Measurements from ENCODE around the gene POFUT2.

Gene POFUT2

DNA sequence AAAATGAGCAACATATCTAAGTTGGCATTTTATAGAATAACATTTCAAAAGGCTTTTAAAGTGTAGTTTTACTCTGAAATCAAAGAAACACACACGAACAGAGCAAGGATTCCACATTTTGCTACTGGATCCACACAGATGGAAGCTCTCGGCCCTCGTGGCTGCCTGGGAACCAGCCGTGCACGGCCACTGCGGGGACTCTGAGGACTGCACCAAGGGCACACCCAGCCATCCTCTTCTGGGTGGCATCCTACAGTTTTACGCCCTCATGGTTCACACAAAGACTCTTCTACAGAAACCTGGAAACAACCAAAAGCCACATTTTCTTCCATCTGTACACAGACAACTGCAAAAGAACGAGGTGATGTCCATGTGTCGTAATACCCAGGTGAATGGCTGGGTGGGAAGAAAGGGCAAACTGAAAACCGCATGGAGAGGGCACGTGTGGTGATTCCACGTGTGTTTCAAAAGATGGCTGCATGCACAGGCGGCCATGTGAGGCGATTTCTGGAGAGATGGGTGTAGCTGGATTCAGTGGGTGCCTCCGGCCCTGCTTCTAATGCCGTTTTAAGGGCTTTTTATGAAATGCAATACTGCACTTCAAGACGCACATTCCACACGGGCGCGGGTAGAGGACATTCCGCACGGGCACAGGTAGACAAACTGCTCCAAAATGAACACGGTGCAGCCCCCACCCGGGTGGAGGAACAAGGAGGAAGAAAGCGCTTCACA lies 8.1 kb downstream of the POFUT2 start:
- H3K27ac ChIP-seq (ENCODE audit: low read depth, low read length, poor library complexity, severe bottlenecking): no peak overlapping the region
- H2AFZ ChIP-seq (ENCODE audit: low read length): no peak overlapping the region
- H3K36me3 ChIP-seq (ENCODE audit: insufficient read depth, low read length): peaks cover 33% of the 10 kb centered on the region
- no peaks in the 10 kb centered on the region for H4K20me1 ChIP-seq (ENCODE audit: insufficient read depth, low read length)
- no peaks in the 10 kb centered on the region for H3K79me2 ChIP-seq (ENCODE audit: insufficient read depth, low read length)
- H3K9ac ChIP-seq (ENCODE audit: low read length): no peak overlapping the region
- no peaks in the 10 kb centered on the region for H3F3A ChIP-seq (ENCODE audit: insufficient read depth, low read length)
- H3K27me3 ChIP-seq (ENCODE audit: insufficient read depth, low read length): no peaks in the 10 kb centered on the region
- H3K9me2 ChIP-seq (ENCODE audit: low read depth, low read length): no peaks in the 10 kb centered on the region
- H3K4me2 ChIP-seq (ENCODE audit: low read length): no peak overlapping the region
- H3K4me3 ChIP-seq (ENCODE audit: low read depth, low read length, poor library complexity, severe bottlenecking): no peak overlapping the region
- H3K9me3 ChIP-seq (ENCODE audit: low read length): 0 out of 2 replicates have a peak, but pooled peaks cover 3% of the 10 kb centered on the region
- H3K4me1 ChIP-seq (ENCODE audit: insufficient read depth, low read length, severe bottlenecking): no peaks in the 10 kb centered on the region
- no peak for TF ChIP-seq EZH2 (IDR thresholded peaks at IDR 0.05; ENCODE audit: borderline replicate concordance, low read length)
- TF ChIP-seq, protein P1, sequence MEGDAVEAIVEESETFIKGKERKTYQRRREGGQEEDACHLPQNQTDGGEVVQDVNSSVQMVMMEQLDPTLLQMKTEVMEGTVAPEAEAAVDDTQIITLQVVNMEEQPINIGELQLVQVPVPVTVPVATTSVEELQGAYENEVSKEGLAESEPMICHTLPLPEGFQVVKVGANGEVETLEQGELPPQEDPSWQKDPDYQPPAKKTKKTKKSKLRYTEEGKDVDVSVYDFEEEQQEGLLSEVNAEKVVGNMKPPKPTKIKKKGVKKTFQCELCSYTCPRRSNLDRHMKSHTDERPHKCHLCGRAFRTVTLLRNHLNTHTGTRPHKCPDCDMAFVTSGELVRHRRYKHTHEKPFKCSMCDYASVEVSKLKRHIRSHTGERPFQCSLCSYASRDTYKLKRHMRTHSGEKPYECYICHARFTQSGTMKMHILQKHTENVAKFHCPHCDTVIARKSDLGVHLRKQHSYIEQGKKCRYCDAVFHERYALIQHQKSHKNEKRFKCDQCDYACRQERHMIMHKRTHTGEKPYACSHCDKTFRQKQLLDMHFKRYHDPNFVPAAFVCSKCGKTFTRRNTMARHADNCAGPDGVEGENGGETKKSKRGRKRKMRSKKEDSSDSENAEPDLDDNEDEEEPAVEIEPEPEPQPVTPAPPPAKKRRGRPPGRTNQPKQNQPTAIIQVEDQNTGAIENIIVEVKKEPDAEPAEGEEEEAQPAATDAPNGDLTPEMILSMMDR (IDR thresholded peaks at IDR 0.05; ENCODE audit: low read length): no peak

DNA sequence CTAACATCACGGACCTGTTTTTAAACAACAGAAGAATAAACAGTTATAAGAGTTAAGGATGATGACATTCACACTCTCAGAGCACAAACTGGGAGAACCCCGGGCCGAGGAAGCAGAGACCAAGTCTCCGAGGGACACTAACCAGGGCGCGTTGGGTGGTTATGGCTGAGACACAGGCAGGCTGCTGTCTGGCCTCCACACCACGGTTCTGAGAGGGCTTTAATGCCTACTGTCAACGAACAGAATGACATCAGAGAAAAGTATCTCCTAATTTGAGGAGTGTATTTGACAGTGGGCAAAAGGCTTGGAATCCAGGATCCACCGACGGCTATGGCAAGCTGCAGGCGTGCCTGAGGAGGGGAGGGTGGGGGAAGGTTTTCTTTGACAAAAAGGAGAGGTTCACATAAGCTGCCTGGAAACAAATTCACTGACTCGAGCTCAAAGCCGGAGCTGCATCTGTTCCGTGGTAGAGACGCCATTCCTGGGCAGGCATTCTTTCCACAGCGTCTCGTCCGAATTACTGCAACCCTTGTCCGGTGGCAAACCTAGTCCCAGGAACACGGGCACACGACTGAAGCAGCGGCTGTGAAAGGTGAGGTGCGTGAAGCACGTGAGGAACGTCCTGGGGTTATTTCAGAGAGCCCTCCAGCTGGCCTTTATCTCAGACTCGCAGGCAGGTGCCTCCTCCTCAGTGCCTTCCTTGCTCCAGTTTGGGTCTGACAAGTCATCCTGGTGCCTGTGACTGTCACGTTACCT lies 9.4 kb downstream of the POFUT2 start:
- no peak overlapping the region for H3K4me3 ChIP-seq (ENCODE audit: low read depth, low read length, poor library complexity, severe bottlenecking)
- H4K20me1 ChIP-seq (ENCODE audit: insufficient read depth, low read length): no peaks in the 10 kb centered on the region
- no peaks in the 10 kb centered on the region for H3K4me1 ChIP-seq (ENCODE audit: insufficient read depth, low read length, severe bottlenecking)
- no peak overlapping the region for H3K9ac ChIP-seq (ENCODE audit: low read length)
- no peak overlapping the region for H3K27ac ChIP-seq (ENCODE audit: low read depth, low read length, poor library complexity, severe bottlenecking)
- no peak overlapping the region for H2AFZ ChIP-seq (ENCODE audit: low read length)
- H3K36me3 ChIP-seq (ENCODE audit: insufficient read depth, low read length): peaks cover 45% of the 10 kb centered on the region
- H3K9me3 ChIP-seq (ENCODE audit: low read length): 0 out of 2 replicates have a peak, but pooled peaks cover 3% of the 10 kb centered on the region
- H3K27me3 ChIP-seq (ENCODE audit: insufficient read depth, low read length): no peaks in the 10 kb centered on the region
- H3K9me2 ChIP-seq (ENCODE audit: low read depth, low read length): no peaks in the 10 kb centered on the region
- H3K79me2 ChIP-seq (ENCODE audit: insufficient read depth, low read length): no peaks in the 10 kb centered on the region
- TF ChIP-seq, protein P1 (IDR thresholded peaks at IDR 0.05; ENCODE audit: low read length): no peak
- TF ChIP-seq EZH2 (IDR thresholded peaks at IDR 0.05; ENCODE audit: borderline replicate concordance, low read length): no peak
- no peaks in the 10 kb centered on the region for H3F3A ChIP-seq (ENCODE audit: insufficient read depth, low read length)
- H3K4me2 ChIP-seq (ENCODE audit: low read length): no peak overlapping the region

DNA sequence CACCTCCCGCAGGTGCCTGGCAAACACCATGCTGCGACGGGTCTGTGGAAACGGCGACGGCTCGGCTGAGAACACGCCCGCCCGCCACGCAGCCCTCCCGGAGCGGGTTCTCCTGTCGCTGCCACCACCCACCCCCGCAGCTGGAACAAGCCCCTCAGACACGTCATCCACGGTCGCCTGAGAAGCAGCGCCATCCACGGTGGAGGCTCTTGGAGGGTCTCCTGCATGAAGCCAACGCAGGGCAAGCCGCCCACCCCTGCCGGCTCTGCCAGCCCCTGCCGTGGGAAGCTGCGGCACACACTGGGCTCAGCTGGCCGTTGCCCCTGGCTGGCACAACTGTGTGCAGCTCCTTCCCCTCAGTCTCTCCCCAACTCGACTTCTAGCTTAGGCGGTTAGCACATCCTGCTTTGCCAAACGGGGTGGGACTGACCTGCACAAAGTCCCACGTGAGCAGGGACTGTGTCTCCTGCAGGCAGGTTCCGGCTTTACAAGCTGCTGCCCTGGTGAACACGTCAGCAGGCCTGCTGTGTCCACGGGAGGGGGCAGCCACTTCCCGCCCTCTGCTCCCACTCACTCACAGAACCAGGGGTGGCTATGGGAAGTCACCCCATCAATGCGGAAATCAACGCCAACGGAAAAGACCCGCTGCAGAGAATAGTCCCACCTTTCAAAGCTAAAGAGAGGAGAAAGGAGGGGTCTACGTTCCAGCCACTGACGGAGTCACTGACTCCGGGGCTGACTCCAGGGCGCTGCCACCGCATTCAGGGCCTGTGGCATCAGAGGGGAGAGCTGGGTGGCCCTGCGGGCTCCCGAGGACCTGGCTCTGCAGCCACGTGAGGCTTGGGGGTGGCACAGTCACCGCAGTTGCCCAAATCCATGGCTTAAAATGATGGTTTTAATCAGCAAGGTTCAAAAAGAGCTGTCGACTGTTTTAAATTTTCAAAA lies 10.3 kb downstream of the POFUT2 start:
- H4K20me1 ChIP-seq (ENCODE audit: insufficient read depth, low read length): no peaks in the 10 kb centered on the region
- H3K79me2 ChIP-seq (ENCODE audit: insufficient read depth, low read length): no peaks in the 10 kb centered on the region
- no peaks in the 10 kb centered on the region for H3K9me2 ChIP-seq (ENCODE audit: low read depth, low read length)
- no peak overlapping the region for H3K4me2 ChIP-seq (ENCODE audit: low read length)
- H3K4me3 ChIP-seq (ENCODE audit: low read depth, low read length, poor library complexity, severe bottlenecking): no peak overlapping the region
- H3K27me3 ChIP-seq (ENCODE audit: insufficient read depth, low read length): no peaks in the 10 kb centered on the region
- no peak overlapping the region for H3K27ac ChIP-seq (ENCODE audit: low read depth, low read length, poor library complexity, severe bottlenecking)
- no peaks in the 10 kb centered on the region for H3K4me1 ChIP-seq (ENCODE audit: insufficient read depth, low read length, severe bottlenecking)
- peaks cover 55% of the 10 kb centered on the region for H3K36me3 ChIP-seq (ENCODE audit: insufficient read depth, low read length)
- no peak for TF ChIP-seq EZH2 (IDR thresholded peaks at IDR 0.05; ENCODE audit: borderline replicate concordance, low read length)
- TF ChIP-seq, protein P1 (IDR thresholded peaks at IDR 0.05; ENCODE audit: low read length): no peak
- H3K9me3 ChIP-seq (ENCODE audit: low read length): peaks cover 5% of the 10 kb centered on the region; the same call in 1 of the 2 replicates
- no peak overlapping the region for H3K9ac ChIP-seq (ENCODE audit: low read length)
- H3F3A ChIP-seq (ENCODE audit: insufficient read depth, low read length): no peaks in the 10 kb centered on the region
- H2AFZ ChIP-seq (ENCODE audit: low read length): no peak overlapping the region

Data from OCI-LY1 (cell line).